SU-DHL-6 (cell line): Measurements from ENCODE around the gene UQCC5.

Source experiments
- H2AFZ ChIP-seq: fragments of 200-600 bp; sonication (generic); 2 replicates; pipeline ENCODE4 v1.6.1; 2014; ENCODE audit warnings: low read depth, mild to moderate bottlenecking, moderate library complexity, mixed read lengths, antibody characterized with exemption, low read length; ENCODE audit not compliant: severe bottlenecking
- H3F3A ChIP-seq: fragments of 200-600 bp; shearing (Covaris generic); 2 replicates; pipeline ENCODE4 v1.6.0; 2016; ENCODE audit warnings: antibody characterized with exemption, mild to moderate bottlenecking; ENCODE audit not compliant: insufficient read depth
- H3K27ac ChIP-seq: fragments of 200-600 bp; sonication (generic); 2 replicates; pipeline ENCODE4 v1.5.1; 2016; ENCODE audit warnings: low read depth, mild to moderate bottlenecking, low read length, moderate library complexity, mixed read lengths
- H3K27me3 ChIP-seq: fragments of 200-600 bp; sonication (generic), shearing (Covaris generic); 2 replicates; pipeline ENCODE4 v1.6.0; 2014; ENCODE audit warnings: mild to moderate bottlenecking, low read length
- H3K36me3 ChIP-seq: fragments of 200-600 bp; sonication (generic); 2 replicates; pipeline ENCODE4 v1.6.1; 2014; ENCODE audit warnings: mild to moderate bottlenecking, low read length, mixed read lengths
- H3K4me2 ChIP-seq: fragments of 300-600, 200-600 bp; shearing (Covaris generic), sonication (generic); 2 replicates; pipeline ENCODE4 v1.6.0; 2014; ENCODE audit warnings: low read length, low read depth, mild to moderate bottlenecking; ENCODE audit not compliant: poor library complexity, severe bottlenecking
- H3K4me3 ChIP-seq: fragments of 200-600 bp; sonication (generic); 2 replicates; pipeline ENCODE4 v1.5.1; 2014; ENCODE audit warnings: antibody characterized with exemption, low read length, mild to moderate bottlenecking, mixed read lengths; ENCODE audit not compliant: insufficient read depth, poor library complexity, severe bottlenecking
- H3K79me2 ChIP-seq: fragments of 200-600 bp; sonication (generic); 2 replicates; pipeline ENCODE4 v1.6.1; 2014; ENCODE audit warnings: mild to moderate bottlenecking, low read length, moderate library complexity; ENCODE audit not compliant: insufficient read depth
- H3K9ac ChIP-seq: fragments of 200-600 bp; sonication (generic); 2 replicates; pipeline ENCODE4 v1.7.0; 2014; ENCODE audit warnings: mild to moderate bottlenecking, low read length
- H3K9me2 ChIP-seq: fragments of 200-600 bp; sonication (generic); replicated peaks from 2 replicates; pipeline ENCODE4 v1.6.1; 2014; ENCODE audit warnings: low read length; ENCODE audit not compliant: insufficient read depth
- H3K9me3 ChIP-seq: fragments of 200-600 bp; sonication (generic); 2 replicates; pipeline ENCODE4 v1.6.1; 2014; ENCODE audit warnings: low read length, mixed read lengths; ENCODE audit not compliant: insufficient read depth
- H4K20me1 ChIP-seq: fragments of 200-600 bp; sonication (generic); 2 replicates; pipeline ENCODE4 v1.6.1; 2014; ENCODE audit warnings: low read depth, mild to moderate bottlenecking, antibody characterized with exemption, low read length, moderate library complexity, mixed read lengths
- CTCF ChIP-seq: fragments of 200-600 bp; sonication (generic); IDR thresholded peaks from one replicate; pipeline ENCODE4 v1.5.1; 2017; ENCODE audit warnings: antibody characterized with exemption, mild to moderate bottlenecking, low read length, moderate library complexity; ENCODE audit not compliant: insufficient read depth, poor library complexity, severe bottlenecking
- EZH2phosphoT487 ChIP-seq: fragments of 200-600 bp; sonication (generic), shearing (Covaris generic); conservative IDR thresholded peaks from 2 replicates; pipeline ENCODE4 v1.6.1; 2018; ENCODE audit warnings: mild to moderate bottlenecking, antibody characterized with exemption, low read length, moderate library complexity, mixed read lengths

UQCC5 gene

GRCh38 chr3:52517796-52518722, 18.3 kb upstream of the UQCC5 start:
- no peaks in the 10 kb centered on the region for H3K9me3 ChIP-seq
- no peak overlapping the region for H3K4me2 ChIP-seq
- no peak overlapping the region for H3K4me3 ChIP-seq
- no peaks in the 10 kb centered on the region for H3K27me3 ChIP-seq
- H3F3A ChIP-seq = no peaks in the 10 kb centered on the region
- no peaks in the 10 kb centered on the region for H3K36me3 ChIP-seq
- no peak for TF ChIP-seq CTCF
- no peak overlapping the region for H2AFZ ChIP-seq
- no peaks in the 10 kb centered on the region for H4K20me1 ChIP-seq
- no peaks in the 10 kb centered on the region for H3K79me2 ChIP-seq
- no peak overlapping the region for H3K9ac ChIP-seq
- H3K9me2 ChIP-seq = no peaks in the 10 kb centered on the region
- H3K27ac ChIP-seq = no peak overlapping the region

GRCh38 chr3:52518723-52519444, 17.5 kb upstream of the UQCC5 start:
- no peak overlapping the region for H3K27ac ChIP-seq
- H3K79me2 ChIP-seq = no peaks in the 10 kb centered on the region
- no peaks in the 10 kb centered on the region for H3K9me2 ChIP-seq
- H3K4me3 ChIP-seq = no peak overlapping the region
- no peak overlapping the region for H3K9ac ChIP-seq
- H4K20me1 ChIP-seq = no peaks in the 10 kb centered on the region
- no peaks in the 10 kb centered on the region for H3K36me3 ChIP-seq
- no peak overlapping the region for H2AFZ ChIP-seq
- TF ChIP-seq EZH2phosphoT487 = no peak
- TF ChIP-seq CTCF = no peak
- no peak overlapping the region for H3K4me2 ChIP-seq
- no peaks in the 10 kb centered on the region for H3F3A ChIP-seq
- H3K27me3 ChIP-seq = no peaks in the 10 kb centered on the region
- no peaks in the 10 kb centered on the region for H3K9me3 ChIP-seq

GRCh38 chr3:52519445-52520140, 16.8 kb upstream of the UQCC5 start:
- Histone ChIP-seq H3K79me2 (no peaks in the 10 kb centered on the region), H3K9me2 (no peaks in the 10 kb centered on the region), H3F3A (no peaks in the 10 kb centered on the region), H3K9ac (no peak overlapping the region), H3K27me3 (no peaks in the 10 kb centered on the region), H4K20me1 (no peaks in the 10 kb centered on the region), H3K27ac (no peak overlapping the region), H3K9me3 (no peaks in the 10 kb centered on the region), H2AFZ (no peak overlapping the region), H3K4me3 (no peak overlapping the region), H3K36me3 (no peaks in the 10 kb centered on the region; the same call in 1 of the 2 replicates), H3K4me2 (no peak overlapping the region)
- no peak for TF ChIP-seq CTCF
- TF ChIP-seq EZH2phosphoT487 = no peak
